Loucy (cell line): ENCODE results near the gene FSTL4.

ENCODE experiments used
- H2AFZ ChIP-seq: fragments of 200-600 bp; sonication (generic); 2 replicates; pipeline ENCODE4 v1.6.0; 2016; ENCODE audit warnings: antibody characterized with exemption, mild to moderate bottlenecking, low read length, moderate library complexity
- H3F3A ChIP-seq: fragments of 200-600 bp; 2 replicates; pipeline ENCODE4 v1.6.0; 2016; ENCODE audit warnings: antibody characterized with exemption, low read depth, mild to moderate bottlenecking
- H3K27me3 ChIP-seq: fragments of 200-600 bp; sonication (generic); 2 replicates; pipeline ENCODE4 v1.6.1; 2014; ENCODE audit warnings: low read length, mild to moderate bottlenecking; ENCODE audit not compliant: insufficient read depth, poor library complexity, severe bottlenecking
- H3K36me3 ChIP-seq: fragments of 200-600 bp; sonication (generic); 2 replicates; pipeline ENCODE4 v1.6.1; 2016; ENCODE audit warnings: low read length; ENCODE audit not compliant: insufficient read depth
- H3K4me1 ChIP-seq: fragments of 200-600 bp; sonication (generic); 2 replicates; pipeline ENCODE4 v1.5.1; 2014; ENCODE audit warnings: low read length, mild to moderate bottlenecking; ENCODE audit not compliant: insufficient read depth, poor library complexity, severe bottlenecking
- H3K4me2 ChIP-seq: fragments of 200-600 bp; sonication (generic); 2 replicates; pipeline ENCODE4 v1.6.0; 2014; ENCODE audit warnings: antibody characterized with exemption, low read length, low read depth, mild to moderate bottlenecking; ENCODE audit not compliant: poor library complexity, severe bottlenecking
- H3K4me3 ChIP-seq: fragments of 200-600 bp; sonication (generic); 2 replicates; pipeline ENCODE4 v1.5.1; 2014; ENCODE audit warnings: low read length, mild to moderate bottlenecking, mixed read lengths; ENCODE audit not compliant: poor library complexity, severe bottlenecking
- H3K79me2 ChIP-seq: fragments of 200-600 bp; sonication (generic); 2 replicates; pipeline ENCODE4 v1.6.1; 2014; ENCODE audit warnings: low read length; ENCODE audit not compliant: insufficient read depth
- H3K9ac ChIP-seq: fragments of 200-600 bp; sonication (generic); 2 replicates; pipeline ENCODE4 v1.6.0; 2014; ENCODE audit warnings: mild to moderate bottlenecking, low read depth, low read length, moderate library complexity; ENCODE audit not compliant: poor library complexity, severe bottlenecking
- H3K9me2 ChIP-seq: fragments of 200-600 bp; sonication (generic); replicated peaks from 2 replicates; pipeline ENCODE4 v1.6.1; 2016; ENCODE audit warnings: low read depth, low read length, mixed read lengths
- H3K9me3 ChIP-seq: fragments of 200-600 bp; sonication (generic); 2 replicates; pipeline ENCODE4 v1.6.1; 2014; ENCODE audit warnings: mild to moderate bottlenecking, antibody characterized with exemption, low read length, low read depth; ENCODE audit not compliant: insufficient read depth
- H4K20me1 ChIP-seq: fragments of 200-600 bp; sonication (generic); 2 replicates; pipeline ENCODE4 v1.6.0; 2014; ENCODE audit warnings: antibody characterized with exemption, low read length, mild to moderate bottlenecking; ENCODE audit not compliant: insufficient read depth, poor library complexity, severe bottlenecking
- EZH2phosphoT487 ChIP-seq: fragments of 200-600 bp; IDR thresholded peaks from 2 replicates; pipeline ENCODE4 v1.6.1; 2018; ENCODE audit warnings: antibody characterized with exemption, mild to moderate bottlenecking, moderate library complexity, borderline replicate concordance
- TF ChIP-seq, protein P1 (sequence below): fragments of 200-600 bp; sonication (generic); conservative IDR thresholded peaks from 2 replicates; pipeline ENCODE4 v1.5.1; 2014; ENCODE audit warnings: mild to moderate bottlenecking, antibody characterized with exemption, low read length

The FSTL4 gene

DNA sequence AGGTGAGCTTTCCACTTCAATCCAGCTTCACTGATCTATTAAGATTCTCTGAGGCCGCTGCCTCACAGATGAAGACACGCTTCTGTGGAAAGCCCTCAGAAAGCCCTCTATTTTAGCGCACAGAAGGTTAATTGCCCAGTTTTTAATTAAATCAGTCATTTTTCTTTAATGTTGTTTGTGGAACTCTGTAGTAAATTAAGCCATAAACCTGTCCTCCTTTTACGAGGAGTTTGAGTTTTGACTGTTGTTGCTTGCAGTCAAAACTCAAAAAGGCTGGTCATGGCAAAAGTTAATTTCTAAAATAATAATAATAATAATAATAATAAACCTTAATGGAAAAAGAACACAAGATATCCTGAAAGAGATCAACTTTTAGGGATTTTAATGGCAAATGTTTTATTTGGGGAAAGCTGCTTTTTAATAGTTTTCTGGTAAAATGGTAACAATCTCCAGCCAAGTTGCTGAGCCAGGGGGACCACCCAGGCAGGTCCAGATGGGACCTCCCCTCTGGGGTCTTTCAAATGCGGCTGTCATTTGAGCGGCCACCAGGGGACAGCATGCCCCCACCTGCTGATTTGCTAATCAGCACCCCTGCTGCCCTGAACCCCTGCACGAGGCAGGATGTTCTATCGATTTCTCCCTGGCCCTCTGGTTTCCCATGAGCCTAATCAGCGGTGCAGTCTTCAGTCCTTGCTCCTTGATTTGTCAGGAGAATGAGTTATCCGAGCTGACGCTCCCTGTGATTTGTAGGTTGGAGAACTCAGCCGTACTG is 247.2 kb downstream of the FSTL4 start:
- Histone ChIP-seq H3K27me3 (no peaks in the 10 kb centered on the region), H4K20me1 (no peaks in the 10 kb centered on the region), H3K9me2 (no peaks in the 10 kb centered on the region), H3K4me2 (no peak overlapping the region), H3F3A (no peaks in the 10 kb centered on the region), H3K4me1 (no peaks in the 10 kb centered on the region), H3K4me3 (no peak overlapping the region), H3K36me3 (no peaks in the 10 kb centered on the region), H3K9me3 (no peaks in the 10 kb centered on the region), H3K9ac (no peak overlapping the region), H2AFZ (no peak overlapping the region), H3K79me2 (no peaks in the 10 kb centered on the region)
- no peak for TF ChIP-seq EZH2phosphoT487
- TF ChIP-seq, protein P1, sequence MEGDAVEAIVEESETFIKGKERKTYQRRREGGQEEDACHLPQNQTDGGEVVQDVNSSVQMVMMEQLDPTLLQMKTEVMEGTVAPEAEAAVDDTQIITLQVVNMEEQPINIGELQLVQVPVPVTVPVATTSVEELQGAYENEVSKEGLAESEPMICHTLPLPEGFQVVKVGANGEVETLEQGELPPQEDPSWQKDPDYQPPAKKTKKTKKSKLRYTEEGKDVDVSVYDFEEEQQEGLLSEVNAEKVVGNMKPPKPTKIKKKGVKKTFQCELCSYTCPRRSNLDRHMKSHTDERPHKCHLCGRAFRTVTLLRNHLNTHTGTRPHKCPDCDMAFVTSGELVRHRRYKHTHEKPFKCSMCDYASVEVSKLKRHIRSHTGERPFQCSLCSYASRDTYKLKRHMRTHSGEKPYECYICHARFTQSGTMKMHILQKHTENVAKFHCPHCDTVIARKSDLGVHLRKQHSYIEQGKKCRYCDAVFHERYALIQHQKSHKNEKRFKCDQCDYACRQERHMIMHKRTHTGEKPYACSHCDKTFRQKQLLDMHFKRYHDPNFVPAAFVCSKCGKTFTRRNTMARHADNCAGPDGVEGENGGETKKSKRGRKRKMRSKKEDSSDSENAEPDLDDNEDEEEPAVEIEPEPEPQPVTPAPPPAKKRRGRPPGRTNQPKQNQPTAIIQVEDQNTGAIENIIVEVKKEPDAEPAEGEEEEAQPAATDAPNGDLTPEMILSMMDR = peak; percentile 47

DNA sequence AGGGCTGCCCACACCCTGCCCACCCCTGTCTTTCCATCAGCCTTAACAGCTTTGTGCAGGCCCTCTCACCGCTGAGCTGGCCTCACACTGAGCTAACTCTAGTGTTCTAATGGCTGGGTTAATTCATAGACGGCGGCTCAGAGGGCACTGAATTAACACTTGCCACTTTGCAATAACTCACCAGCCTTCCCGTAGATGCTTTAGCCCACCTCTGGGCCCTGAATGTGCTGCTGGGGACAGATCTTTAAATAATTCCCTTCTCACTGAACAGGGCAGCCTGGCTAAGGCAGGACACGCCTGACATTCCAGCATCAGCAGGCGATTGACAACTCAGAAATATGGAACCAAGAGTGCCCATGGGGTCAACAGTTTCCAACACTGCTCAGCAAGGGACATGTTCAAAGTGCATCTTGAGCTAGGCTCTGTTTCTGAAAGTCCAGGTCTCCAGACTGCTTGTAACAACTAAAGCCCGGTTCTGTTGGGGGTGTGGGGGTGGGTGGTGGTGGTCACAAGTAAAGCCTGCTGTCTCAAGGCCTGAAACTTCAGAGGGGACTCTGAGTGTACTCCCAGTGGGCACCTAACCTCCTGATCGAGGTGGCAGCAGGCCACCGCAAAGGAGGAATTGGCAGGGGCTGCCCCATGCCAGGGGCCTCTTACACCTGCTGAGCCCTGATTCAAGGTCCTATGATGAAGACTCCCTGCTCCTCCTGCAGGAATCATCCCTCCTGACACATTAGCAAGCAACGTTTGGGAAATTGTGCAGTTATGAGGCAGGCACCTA is 248.3 kb downstream of the FSTL4 start:
- Histone ChIP-seq H3K9me2 (no peaks in the 10 kb centered on the region), H3F3A (no peaks in the 10 kb centered on the region), H3K4me3 (no peak overlapping the region), H2AFZ (no peak overlapping the region), H3K36me3 (no peaks in the 10 kb centered on the region), H3K27me3 (no peaks in the 10 kb centered on the region), H3K9me3 (no peaks in the 10 kb centered on the region), H3K9ac (no peak overlapping the region), H4K20me1 (no peaks in the 10 kb centered on the region), H3K4me1 (no peaks in the 10 kb centered on the region), H3K4me2 (no peak overlapping the region), H3K79me2 (no peaks in the 10 kb centered on the region)
- TF ChIP-seq EZH2phosphoT487 = no peak
- TF ChIP-seq, protein P1 = no peak

DNA sequence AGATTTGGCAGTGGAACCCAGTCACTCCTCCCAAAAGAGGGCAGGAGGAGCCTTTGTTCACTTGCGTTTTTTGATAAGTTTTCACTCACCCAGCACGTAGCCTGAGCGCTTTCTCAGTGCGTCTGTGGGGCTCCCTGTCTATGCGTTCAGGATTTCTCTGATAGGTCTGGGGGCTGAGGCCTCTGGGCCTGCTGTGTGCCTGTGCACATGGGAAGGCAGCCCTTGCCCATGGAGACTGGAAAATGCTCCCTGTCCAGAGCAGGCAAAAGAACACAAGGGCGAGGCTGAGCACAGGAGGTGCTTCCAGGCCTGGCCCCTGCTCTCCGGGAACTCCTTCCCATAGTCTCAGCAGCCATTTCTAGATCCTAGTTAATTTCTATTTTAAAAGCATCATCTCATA is 249.9 kb downstream of the FSTL4 start:
- Histone ChIP-seq H3K9me3 (no peaks in the 10 kb centered on the region), H2AFZ (no peak overlapping the region), H3K9me2 (no peaks in the 10 kb centered on the region), H3K9ac (no peak overlapping the region), H3K4me1 (no peaks in the 10 kb centered on the region), H3F3A (no peaks in the 10 kb centered on the region), H4K20me1 (no peaks in the 10 kb centered on the region), H3K36me3 (no peaks in the 10 kb centered on the region), H3K4me2 (no peak overlapping the region), H3K79me2 (no peaks in the 10 kb centered on the region), H3K4me3 (no peak overlapping the region), H3K27me3 (no peaks in the 10 kb centered on the region)
- TF ChIP-seq, protein P1 = no peak
- no peak for TF ChIP-seq EZH2phosphoT487
